GM18909 (cell line): ENCODE results near the gene AGL.
"Not testable (repeated sequence)": the region's sequence is repeated elsewhere in the genome, so short reads cannot be mapped to it uniquely, and the experiment has no call there.

Experiments used
- ATAC-seq: cut with Tn5 transposase; IDR thresholded peaks from one replicate; pipeline ENCODE4 v1.9.1; 2021; ENCODE audit warnings: mild to moderate bottlenecking; ENCODE audit not compliant: unreplicated experiment, poor library complexity

Gene AGL

DNA sequence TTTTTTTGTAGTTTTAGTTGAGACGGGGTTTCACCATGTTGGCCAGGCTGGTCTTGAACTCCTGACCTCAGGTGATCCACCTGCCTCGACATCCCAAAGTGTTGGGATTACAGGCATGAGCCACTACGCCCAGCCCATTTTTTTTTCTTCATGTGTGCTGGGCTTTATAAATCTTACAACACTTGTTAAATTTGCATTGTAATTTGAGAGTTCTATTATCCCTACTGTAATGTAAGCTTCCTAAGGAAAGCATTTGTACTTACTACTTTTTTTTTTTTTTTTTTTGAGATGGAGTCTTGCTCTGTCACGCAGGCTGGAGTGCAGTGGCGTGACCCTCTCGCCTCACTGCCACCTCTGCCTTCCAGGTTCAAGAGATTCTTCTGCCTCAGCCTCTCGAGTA, 121.9 kb downstream of the AGL start:
- not testable (repeated sequence) for ATAC-seq
